HPDE6-E6E7 (cell line): Measurements from ENCODE around the gene NUDT9.

ENCODE experiments used
- DNase-seq: peaks from one replicate; pipeline ENCODE4 v3.0.0; 2011; ENCODE audit warnings: missing footprints; ENCODE audit errors: extremely low spot score

NUDT9 gene

GRCh38 chr4:87506974-87507701, 84.8 kb downstream of the NUDT9 start:
- DNase-seq, result no peak
